H9 (cell line): ENCODE measurements around the gene MB. TPM values are rescaled to one million over a fixed set of nuclear protein-coding genes. Genes with fewer than 3 reads are reported as not detected.

Source experiments
- DNase-seq: peaks from one replicate; pipeline ENCODE4 v3.0.0-alpha.2; 2017
- H2AFZ ChIP-seq: one replicate; pipeline ENCODE4 v1.6.1; 2013; ENCODE audit warnings: mild to moderate bottlenecking, low read length, control low read depth, moderate library complexity
- H2AK5ac ChIP-seq: 2 replicates; pipeline ENCODE4 v1.6.1; 2013; ENCODE audit warnings: low read length, control low read depth, mixed read lengths; ENCODE audit not compliant: insufficient read length
- H2BK120ac ChIP-seq: one replicate; pipeline ENCODE4 v1.6.1; 2013; ENCODE audit warnings: low read depth, mild to moderate bottlenecking, low read length, control low read depth, inconsistent platforms; ENCODE audit not compliant: poor library complexity, severe bottlenecking
- H2BK12ac ChIP-seq: 2 replicates; pipeline ENCODE4 v1.6.1; 2013; ENCODE audit warnings: low read length, control low read depth, mixed read lengths, low read depth; ENCODE audit not compliant: insufficient read length
- H2BK15ac ChIP-seq: 2 replicates; pipeline ENCODE4 v1.6.1; 2013; ENCODE audit warnings: low read depth, low read length, control low read depth
- H2BK20ac ChIP-seq: one replicate; pipeline ENCODE4 v1.6.1; 2013; ENCODE audit warnings: low read depth, mild to moderate bottlenecking, low read length, control low read depth, inconsistent platforms; ENCODE audit not compliant: poor library complexity, severe bottlenecking
- H2BK5ac ChIP-seq: 2 replicates; pipeline ENCODE4 v1.6.1; 2013; ENCODE audit warnings: low read length, control low read depth, mixed read lengths; ENCODE audit not compliant: insufficient read length
- H3K14ac ChIP-seq: 2 replicates; pipeline ENCODE4 v1.6.1; 2013; ENCODE audit warnings: low read length, control low read depth; ENCODE audit not compliant: insufficient read depth
- H3K18ac ChIP-seq: 2 replicates; pipeline ENCODE4 v1.6.1; 2013; ENCODE audit warnings: low read depth, mild to moderate bottlenecking, mixed read lengths, low read length, control low read depth; ENCODE audit not compliant: insufficient read length
- H3K23ac ChIP-seq: 2 replicates; pipeline ENCODE4 v1.6.1; 2013; ENCODE audit warnings: low read length, control low read depth, mixed read lengths, low read depth; ENCODE audit not compliant: insufficient read length
- H3K23me2 ChIP-seq: 2 replicates; pipeline ENCODE4 v1.6.1; 2013; ENCODE audit warnings: low read depth, mild to moderate bottlenecking, mixed read lengths, low read length, control low read depth; ENCODE audit not compliant: insufficient read length, poor library complexity, severe bottlenecking
- H3K27ac ChIP-seq: 2 replicates; pipeline ENCODE4 v1.5.1; 2013; ENCODE audit warnings: low read length, control low read depth, mixed read lengths, low read depth; ENCODE audit not compliant: insufficient read length
- H3K27me3 ChIP-seq: 2 replicates; pipeline ENCODE4 v1.6.1; 2013; ENCODE audit warnings: low read length, control low read depth, inconsistent platforms; ENCODE audit not compliant: insufficient read depth
- H3K4ac ChIP-seq: 2 replicates; pipeline ENCODE4 v1.6.1; 2013; ENCODE audit warnings: low read depth, mild to moderate bottlenecking, control low read depth, inconsistent platforms, low read length, moderate library complexity
- H3K4me1 ChIP-seq: 2 replicates; pipeline ENCODE4 v1.6.1; 2013; ENCODE audit warnings: low read length, control low read depth, inconsistent platforms; ENCODE audit not compliant: insufficient read depth
- H3K4me2 ChIP-seq: 2 replicates; pipeline ENCODE4 v1.6.1; 2013; ENCODE audit warnings: low read length, control low read depth, mixed read lengths; ENCODE audit not compliant: insufficient read length, insufficient read depth
- H3K56ac ChIP-seq: 2 replicates; pipeline ENCODE4 v1.6.1; 2013; ENCODE audit warnings: low read depth, mild to moderate bottlenecking, mixed read lengths, low read length, control low read depth; ENCODE audit not compliant: insufficient read length
- H3K79me1 ChIP-seq: 2 replicates; pipeline ENCODE4 v1.6.1; 2013; ENCODE audit warnings: low read depth, mild to moderate bottlenecking, moderate library complexity, low read length, control low read depth, inconsistent platforms; ENCODE audit not compliant: insufficient read depth, poor library complexity, severe bottlenecking
- H3K79me2 ChIP-seq: 2 replicates; pipeline ENCODE4 v1.6.1; 2013; ENCODE audit warnings: low read length, control low read depth, inconsistent platforms; ENCODE audit not compliant: insufficient read depth
- H3K9ac ChIP-seq: 2 replicates; pipeline ENCODE4 v1.6.1; 2013; ENCODE audit warnings: low read length, control low read depth, mixed read lengths; ENCODE audit not compliant: insufficient read length; ENCODE audit errors: extremely low read depth
- H3K9me3 ChIP-seq: one replicate; pipeline ENCODE4 v1.6.1; 2013; ENCODE audit warnings: low read depth, low read length, inconsistent platforms; ENCODE audit not compliant: control insufficient read depth
- H3T11ph ChIP-seq: one replicate; pipeline ENCODE4 v1.6.1; 2013; ENCODE audit warnings: mild to moderate bottlenecking, low read length, control low read depth, inconsistent platforms
- H4K20me1 ChIP-seq: one replicate; pipeline ENCODE4 v1.6.1; 2013; ENCODE audit not compliant: control insufficient read depth, insufficient read length, insufficient read depth
- H4K5ac ChIP-seq: 2 replicates; pipeline ENCODE4 v1.6.1; 2013; ENCODE audit warnings: low read depth, mild to moderate bottlenecking, mixed read lengths, low read length, control low read depth; ENCODE audit not compliant: insufficient read length
- H4K8ac ChIP-seq: replicated peaks from 2 replicates; pipeline ENCODE4 v1.6.1; 2013; ENCODE audit warnings: low read length, control low read depth, mixed read lengths, low read depth; ENCODE audit not compliant: insufficient read length
- H4K91ac ChIP-seq: 2 replicates; pipeline ENCODE4 v1.6.1; 2013; ENCODE audit warnings: low read depth, mild to moderate bottlenecking, moderate library complexity, mixed read lengths, low read length, control low read depth; ENCODE audit not compliant: insufficient read length
- H3K27ac Mint-ChIP-seq, 3 experiments: 2 replicates in 2 of 3; 3 replicates in 1 of 3; pipeline ENCODE4 v1.8.0; 2020 to 2021; ENCODE audit warnings: mixed read lengths in 3 of 3, mild to moderate bottlenecking in 1 of 3, moderate library complexity in 1 of 3
- H3K27me3 Mint-ChIP-seq: 2 replicates; pipeline ENCODE4 v1.8.0; 2021; ENCODE audit warnings: low read depth, mild to moderate bottlenecking, moderate library complexity, mixed read lengths
- H3K36me3 Mint-ChIP-seq, 3 experiments: 2 replicates in 2 of 3; 3 replicates in 1 of 3; pipeline ENCODE4 v1.8.0; 2020 to 2021; ENCODE audit warnings: low read depth in 3 of 3, mixed read lengths in 3 of 3; ENCODE audit not compliant: insufficient read depth in 1 of 3
- H3K4me1 Mint-ChIP-seq, 2 experiments: 2 replicates each; pipeline ENCODE4 v1.8.0; 2020; ENCODE audit warnings: mixed read lengths in 2 of 2
- H3K4me3 Mint-ChIP-seq, 2 experiments: 2 replicates in 1 of 2; 3 replicates in 1 of 2; pipeline ENCODE4 v1.8.0; 2020 to 2021; ENCODE audit warnings: mild to moderate bottlenecking in 2 of 2, mixed read lengths in 2 of 2, moderate library complexity in 1 of 2
- H3K9me3 Mint-ChIP-seq, 2 experiments: 2 replicates in 1 of 2; 3 replicates in 1 of 2; pipeline ENCODE4 v1.8.0; 2020; ENCODE audit warnings: mild to moderate bottlenecking in 2 of 2, mixed read lengths in 2 of 2, moderate library complexity in 1 of 2
- CTCF ChIP-seq: fragments of 200-600 bp; sonication (generic); conservative IDR thresholded peaks from 3 replicates; pipeline ENCODE4 v1.8.0; 2021; ENCODE audit warnings: antibody characterized with exemption, mild to moderate bottlenecking
- WGBS: extraction: QIAGEN DNeasy Blood & Tissue Kit; methylation state at CpG from one replicate; pipeline ENCODE4 v1.1.7; 2013; ENCODE audit warnings: missing lambda C conversion rate, low lambda C conversion rate, mixed read lengths; ENCODE audit not compliant: insufficient read length; ENCODE audit errors: extremely low coverage; 5-methylcytosine and 5-hydroxymethylcytosine counted together
- total RNA-seq: library from RNA; stranded (reverse); gene quantifications from 2 replicates; pipeline ENCODE4 v1.2.1, GENCODE V29; 2021

The MB gene
- total RNA-seq, 1 experiment from 2014 or later: 0.55 TPM

DNA sequence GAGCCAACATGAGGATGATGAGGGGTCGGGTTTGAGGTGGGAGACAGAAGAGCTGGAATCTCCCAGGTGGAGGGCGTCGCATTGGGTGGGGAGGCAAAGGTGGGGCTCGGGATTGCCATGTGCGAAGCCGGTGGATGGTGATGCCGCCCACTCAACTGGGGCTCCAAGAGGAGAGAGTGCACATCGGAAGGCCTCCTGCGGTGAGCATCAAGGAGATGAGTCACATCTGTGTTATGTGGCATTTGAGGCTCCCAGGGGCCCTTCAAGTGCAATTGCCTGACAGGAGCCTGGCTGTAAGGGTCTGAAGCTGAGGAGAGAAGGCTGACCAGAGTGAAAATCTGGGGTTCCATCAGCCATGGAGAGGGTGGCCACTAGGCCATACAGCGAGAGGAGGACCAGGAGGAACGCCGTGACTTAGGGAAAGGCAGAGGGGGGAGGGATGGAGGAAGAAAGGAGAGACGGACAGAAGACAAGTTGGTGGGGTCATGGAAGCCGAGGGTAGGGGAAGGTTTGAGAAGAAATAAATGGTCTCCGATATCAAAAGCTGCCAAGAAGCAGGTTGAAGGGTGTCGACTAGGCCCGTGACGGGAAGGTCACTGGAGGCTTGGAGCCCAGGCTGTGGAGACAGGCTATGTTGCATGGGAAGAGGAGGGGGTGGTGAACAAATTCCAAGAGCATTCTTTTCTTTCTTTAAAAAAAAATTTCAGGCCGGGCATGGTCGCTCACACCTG, 55.2 kb downstream of the MB start:
- Mint-ChIP-seq H3K4me3 (peak overlapping the region; percentile 28 to 55; a peak in 3 of 5 replicates), H3K27me3 (peaks cover 25% of the 10 kb centered on the region), H3K27ac (peak overlapping the region in 1 of 3 experiments; percentile 94; a peak in 4 of 7 replicates), H3K36me3 (no peaks in the 10 kb centered on the region), H3K9me3 (no peaks in the 10 kb centered on the region), H3K4me1 (peaks cover 25 to 30% of the 10 kb centered on the region in 2 experiments)
- H3K9ac ChIP-seq: no peak overlapping the region
- H3K9me3 ChIP-seq: no peaks in the 10 kb centered on the region
- no peak overlapping the region for H2BK5ac ChIP-seq
- peak overlapping the region; percentile 2 for H3K4me2 ChIP-seq
- no peak overlapping the region for H4K5ac ChIP-seq
- H3K14ac ChIP-seq: no peak overlapping the region
- WGBS: no CpG with 5 or more reads among the region's 20 CpGs
- no peak overlapping the region for H4K91ac ChIP-seq
- no peak overlapping the region for H2BK12ac ChIP-seq
- no peak for TF ChIP-seq CTCF
- no peak overlapping the region for H2AFZ ChIP-seq
- peak; percentile 81 for DNase-seq
- H3T11ph ChIP-seq: no peak overlapping the region
- no peak overlapping the region for H2AK5ac ChIP-seq
- H3K4me1 ChIP-seq: peaks cover 9% of the 10 kb centered on the region; the same call in 1 of the 2 replicates
- no peak overlapping the region for H2BK20ac ChIP-seq
- H3K27ac ChIP-seq: no peak overlapping the region
- H2BK120ac ChIP-seq: no peak overlapping the region
- H4K8ac ChIP-seq: no peak overlapping the region
- H3K79me1 ChIP-seq: no peaks in the 10 kb centered on the region
- H3K4ac ChIP-seq: no peak overlapping the region
- H3K79me2 ChIP-seq: no peaks in the 10 kb centered on the region
- no peaks in the 10 kb centered on the region for H4K20me1 ChIP-seq
- H3K56ac ChIP-seq: no peak overlapping the region
- H2BK15ac ChIP-seq: no peak overlapping the region
- H3K18ac ChIP-seq: no peak overlapping the region
- no peaks in the 10 kb centered on the region for H3K27me3 ChIP-seq
- H3K23ac ChIP-seq: no peak overlapping the region
- no peaks in the 10 kb centered on the region for H3K23me2 ChIP-seq
